Spleen (tissue), 13 donors: ENCODE results near the gene SLC30A4. TPM values are rescaled to one million over a fixed set of nuclear protein-coding genes. Genes with fewer than 3 reads are reported as not detected.

Experiments used
- DNase-seq: peaks from one replicate; pipeline ENCODE4 v3.0.0-alpha.2; 2020
- H3K27ac ChIP-seq, 8 donors: fragments of 200-600 bp; sonication (generic) in 7 of 8; 1 replicate in 4 of 8; 2 replicates in 4 of 8; pipeline versions ENCODE4 v1.5.0 to v1.8.0; 2016 to 2021; ENCODE audit warnings: inconsistent platforms in 4 of 8, mild to moderate bottlenecking in 4 of 8, moderate library complexity in 1 of 8
- H3K27me3 ChIP-seq, 7 donors: fragments of 200-600 bp; sonication (generic) in 6 of 7; replicated peaks in 1 of 7; 1 replicate in 4 of 7; 2 replicates in 3 of 7; pipeline versions ENCODE4 v1.5.0 to v1.8.0; 2016 to 2021; ENCODE audit warnings: inconsistent platforms in 3 of 7, mild to moderate bottlenecking in 1 of 7
- H3K36me3 ChIP-seq, 6 donors: fragments of 200-600 bp; sonication (generic) in 5 of 6; 1 replicate in 4 of 6; 2 replicates in 2 of 6; pipeline versions ENCODE4 v1.5.0 to v1.8.0; 2016 to 2021; ENCODE audit warnings: inconsistent platforms in 2 of 6
- H3K4me1 ChIP-seq, 6 donors: fragments of 200-600 bp; sonication (generic) in 5 of 6; 1 replicate in 3 of 6; 2 replicates in 3 of 6; pipeline versions ENCODE4 v1.5.0 to v1.8.0; 2016 to 2021; ENCODE audit warnings: inconsistent platforms in 3 of 6
- H3K4me3 ChIP-seq, 8 donors: fragments of 200-600 bp; sonication (generic) in 7 of 8; 1 replicate in 4 of 8; 2 replicates in 4 of 8; pipeline versions ENCODE4 v1.5.0 to v1.8.0; 2016 to 2021; ENCODE audit warnings: inconsistent platforms in 4 of 8, mild to moderate bottlenecking in 4 of 8, moderate library complexity in 2 of 8
- H3K9me3 ChIP-seq, 8 donors: fragments of 200-600 bp; sonication (generic) in 7 of 8; 1 replicate in 4 of 8; 2 replicates in 4 of 8; pipeline versions ENCODE4 v1.5.0 to v1.8.0; 2016 to 2021; ENCODE audit warnings: inconsistent platforms in 4 of 8
- CTCF ChIP-seq, 11 experiments: fragments of 200-600 bp in 7 of 11; fragments of 450-650 bp in 4 of 11; sonication (generic) in 4 of 11; IDR thresholded peaks in 8 of 11; conservative IDR thresholded peaks in 3 of 11; 1 replicate in 7 of 11; 2 replicates in 4 of 11; pipeline versions ENCODE4 v1.4.0 to v1.8.0; 2016 to 2021; ENCODE audit warnings: antibody characterized with exemption in 11 of 11, inconsistent platforms in 4 of 11, mild to moderate bottlenecking in 1 of 11
- POLR2A ChIP-seq, 3 donors: fragments of 450-650 bp; IDR thresholded peaks; one replicate each; pipeline ENCODE4 v1.5.1; 2017; ENCODE audit warnings: antibody characterized with exemption in 3 of 3, mild to moderate bottlenecking in 1 of 3
- POLR2AphosphoS5 ChIP-seq, 3 donors: sonication (generic); formaldehyde crosslinking; IDR thresholded peaks; one replicate each; pipeline ENCODE4 v1.5.1; 2017; ENCODE audit warnings: antibody characterized with exemption in 3 of 3
- WGBS, 5 donors: extraction: QIAGEN DNeasy Blood & Tissue Kit in 3 of 5; methylation state at CpG; one replicate each; pipeline versions ENCODE4 v1.1.5 to v1.1.7; 2013 to 2018; 5-methylcytosine and 5-hydroxymethylcytosine counted together
- intact Hi-C: fragments of 100-400 bp; cut with DNase I; formaldehyde crosslinking; loops from one replicate; pipeline ENCODE4 v1.15.0; 2023; ENCODE audit warnings: low total_unique reads
- long read RNA-seq, 2 donors: transcript quantifications; one replicate each; lab custom pipeline, GENCODE V29; 2026
- polyA plus RNA-seq, 3 donors: library from polyadenylated mRNA; stranded (reverse); fragments of 200-250 nt; gene quantifications; one replicate each; pipeline ENCODE4 v1.2.1, GENCODE V29; 2013
- total RNA-seq, 7 donors: library from RNA; depleted of rRNA in 3 of 7; stranded (reverse); fragments of >200 nt in 3 of 7; fragmentation: NEBNext Ultra II Directional in 4 of 7; extraction: Animal tissue kit (Norgen Biotek cat#: 25700) in 4 of 7; gene quantifications; one replicate each; pipeline versions ENCODE4 v1.1.0 to v1.2.1, GENCODE V29; 2016 to 2021
- donor health status: healthy with polysubstance abuse.
- donor health status: DM: no; HTN: no; CAD: no; lungs with moderate emphysema.
- donor health status: DM: no; HTN: no; CAD: no.
- donor health status: Bipolar disorder and iron deficiency.
- donor health status: healthy.
- donor health status: DM: no; HTN: no; CAD: no.
- donor health status: DM: yes; HTN: yes; CAD: no.

SLC30A4 gene
- total RNA-seq (10 to 100 TPM in 3 of 7 donors, 1 to 10 TPM in 4; 6.8 to 11.8 (median 8.9) TPM), polyA plus RNA-seq (1 to 10 TPM; 1.0 to 2.4 (median 1.3) TPM)
- long read RNA-seq, donor 1, full-length matches to known transcripts, result 1 of 1 reads
- long read RNA-seq, donor 1, partial matches to known transcripts, result 0 of 1 reads
- long read RNA-seq, donor 1, other reads (novel, unspliced or antisense), result 0 of 1 reads
- long read RNA-seq, donor 2, full-length matches to known transcripts, result 1 of 1 reads
- long read RNA-seq, donor 2, partial matches to known transcripts, result 0 of 1 reads
- long read RNA-seq, donor 2, other reads (novel, unspliced or antisense), result 0 of 1 reads

GRCh38 chr15:45522328-45523165 lies at the start of gene SLC30A4:
TSS of gene SLC30A4 (minus strand) at chr15:45522755. CDS start at chr15:45522354, 401 bp downstream.
- TF ChIP-seq POLR2A (IDR thresholded peaks at IDR 0.05), result peak in 1 of 3 donors; percentile 74
- peak; percentile 71 to 89 (median 79) for TF ChIP-seq POLR2AphosphoS5 (IDR thresholded peaks at IDR 0.05)
- peak in 9 of 11 experiments; percentile 20 to 68 (median 55) for TF ChIP-seq CTCF (IDR thresholded peaks at IDR 0.05 in 8 of 11, conservative IDR thresholded peaks at IDR 0.05 in 3 of 11)
- intact Hi-C loops, result loop anchor here (10.0 kb wide), 1 partner anchor 62 kb away; the partner anchor contains the start of gene BLOC1S6
- Histone ChIP-seq H3K27me3 (peaks cover 0 to 22% (median 0%) of the 10 kb centered on the region in 7 donors), H3K9me3 (no peaks in the 10 kb centered on the region), H3K36me3 (peaks cover 0 to 6% (median 0%) of the 10 kb centered on the region in 6 donors), H3K4me1 (peaks cover 8 to 58% (median 31%) of the 10 kb centered on the region in 6 donors), H3K27ac (peak within 1 kb of the TSS; percentile 69 to 89 (median 86)), H3K4me3 (peak within 1 kb of the TSS; percentile 73 to 92 (median 79))
- peak; percentile 93 for DNase-seq
- WGBS, 5 donors, result 0 to 1% (median 0%) methylated on average over 9 to 106 of the region's 106 CpGs

- Histone ChIP-seq H3K27ac (no peak overlapping the region), H3K4me1 (peaks cover 0 to 8% (median 0%) of the 10 kb centered on the region in 6 donors), H3K4me3 (no peak overlapping the region), H3K27me3 (peaks cover 0 to 11% (median 0%) of the 10 kb centered on the region in 7 donors), H3K36me3 (no peaks in the 10 kb centered on the region), H3K9me3 (no peaks in the 10 kb centered on the region)
- DNase-seq, result no peak
- intact Hi-C loops, result no loop called here
- TF ChIP-seq POLR2A (IDR thresholded peaks at IDR 0.05) (no peak), CTCF (IDR thresholded peaks at IDR 0.05 in 8 of 11, conservative IDR thresholded peaks at IDR 0.05 in 3 of 11) (no peak), POLR2AphosphoS5 (IDR thresholded peaks at IDR 0.05) (no peak)
- WGBS, 5 donors, result 15 to 20% (median 17%) methylated on average over 3 of the region's 3 CpGs
Observed at GRCh38 chr15:45555934-45556608, 33.5 kb upstream of the SLC30A4 start.

- WGBS, 5 donors, result 45 to 63% (median 52%) methylated on average over 3 of the region's 3 CpGs
- no peaks in the 10 kb centered on the region for H3K27me3 ChIP-seq
- no peaks in the 10 kb centered on the region for H3K36me3 ChIP-seq
- H3K9me3 ChIP-seq, result no peaks in the 10 kb centered on the region
- peaks cover 0 to 8% (median 0%) of the 10 kb centered on the region in 6 donors for H3K4me1 ChIP-seq
- intact Hi-C loops, result no loop called here
- no peak for DNase-seq
- no peak overlapping the region for H3K4me3 ChIP-seq
- TF ChIP-seq POLR2AphosphoS5 (IDR thresholded peaks at IDR 0.05), result no peak
- no peak for TF ChIP-seq POLR2A (IDR thresholded peaks at IDR 0.05)
- TF ChIP-seq CTCF (IDR thresholded peaks at IDR 0.05 in 8 of 11, conservative IDR thresholded peaks at IDR 0.05 in 3 of 11), result no peak
- no peak overlapping the region for H3K27ac ChIP-seq
Observed at GRCh38 chr15:45551676-45552075, 29.1 kb upstream of the SLC30A4 start.
